Measurements from ENCODE around the gene RNASEH1. TPM values are rescaled to one million over a fixed set of nuclear protein-coding genes. Genes with fewer than 3 reads are reported as not detected.

The RNASEH1 gene
- total and polyA plus RNA-seq, 10 of the 15 experiments (the other 5 are each of a cell fraction or from before 2014, with no cell fraction given) = 18.2 to 68.5 (median 28.2) TPM

GRCh38 chr2:3557639-3558204 lies 411 bp downstream of the RNASEH1 start:
- Histone ChIP-seq H3K4me2 (ENCODE audit: control insufficient read depth, insufficient read depth) (peak overlapping the region; percentile 92), H2AFZ (ENCODE audit: control insufficient read depth, low read depth, low read length) (peak overlapping the region; percentile 61), H3K9me3 (replicated peaks; ENCODE audit: control insufficient read depth, insufficient read depth, low read length) (no peaks in the 10 kb centered on the region), H4K20me1 (ENCODE audit: control insufficient read depth, insufficient read depth) (no peaks in the 10 kb centered on the region), H3K79me2 (ENCODE audit: control insufficient read depth, insufficient read depth, low read length) (peaks cover 31% of the 10 kb centered on the region), H3K9ac (ENCODE audit: control insufficient read depth, insufficient read depth, low read length) (peak overlapping the region; percentile 93), H3K27me3 (replicated peaks in 1 of 2; ENCODE audit: control insufficient read depth in 2 of 2, insufficient read depth in 2 of 2, low read length in 1 of 2) (no peaks in the 10 kb centered on the region), H3K27ac (ENCODE audit: control insufficient read depth, insufficient read depth) (peak overlapping the region; percentile 78), H3K4me1 (ENCODE audit: control insufficient read depth, insufficient read depth, low read length) (peaks cover 3% of the 10 kb centered on the region), H3K4me3 (peak overlapping the region; percentile 78), H3K36me3 (ENCODE audit: control insufficient read depth in 2 of 2, insufficient read depth in 2 of 2, low read length in 1 of 2) (peaks cover 2 to 18% of the 10 kb centered on the region in 2 experiments)
- POLR2A ChIA-PET = interaction anchor here (0.8 to 2.4 kb wide), 9 partner anchors 8 to 181 kb away, joined by 3 to 24 read pairs (median 5); partner anchors contain the start of genes ADI1 and RPS7
- RAD21 ChIA-PET (ENCODE audit: unreplicated experiment) = interaction anchor here (0.8 to 2.0 kb wide), 8 partner anchors 16 to 135 kb away, joined by 3 to 14 read pairs (median 4); no protein-coding TSS in a partner anchor
- 2% methylated on average over 28 of the region's 40 CpGs for WGBS (ENCODE audit: insufficient coverage, insufficient replicate concordance, low lambda C conversion rate, missing lambda C conversion rate)
- FAIRE-seq (no peak), ATAC-seq (peak; percentile 41), DNase-seq (ENCODE audit: low read depth, low spot score) (no peak)
- TSS peak; percentile 81 for BruUV-seq (replicated peaks)
- intact Hi-C loops (cut with micrococcal nuclease; ENCODE audit: unreplicated experiment) (loop anchor here (1.0 kb wide), 4 partner anchors 18 to 180 kb away; partner anchors contain the start of genes ADI1, EIPR1 and RPS7), in situ Hi-C loops (cut with MboI) (loop anchor here (5.0 kb wide), 1 partner anchor 95 kb away; no protein-coding TSS in a partner anchor)
- CTCF ChIA-PET = interaction anchor here (0.9 to 1.9 kb wide), 6 partner anchors 13 to 177 kb away, joined by 3 to 11 read pairs (median 3); no protein-coding TSS in a partner anchor
- SMC1A ChIA-PET (ENCODE audit: uncharacterized antibody, unreplicated experiment) = interaction anchor here (0.9 to 4.3 kb wide), 10 partner anchors 17 to 94 kb away, joined by 3 to 35 read pairs (median 5); partner anchors contain the start of gene RPS7
- TF ChIP-seq, protein P1, sequence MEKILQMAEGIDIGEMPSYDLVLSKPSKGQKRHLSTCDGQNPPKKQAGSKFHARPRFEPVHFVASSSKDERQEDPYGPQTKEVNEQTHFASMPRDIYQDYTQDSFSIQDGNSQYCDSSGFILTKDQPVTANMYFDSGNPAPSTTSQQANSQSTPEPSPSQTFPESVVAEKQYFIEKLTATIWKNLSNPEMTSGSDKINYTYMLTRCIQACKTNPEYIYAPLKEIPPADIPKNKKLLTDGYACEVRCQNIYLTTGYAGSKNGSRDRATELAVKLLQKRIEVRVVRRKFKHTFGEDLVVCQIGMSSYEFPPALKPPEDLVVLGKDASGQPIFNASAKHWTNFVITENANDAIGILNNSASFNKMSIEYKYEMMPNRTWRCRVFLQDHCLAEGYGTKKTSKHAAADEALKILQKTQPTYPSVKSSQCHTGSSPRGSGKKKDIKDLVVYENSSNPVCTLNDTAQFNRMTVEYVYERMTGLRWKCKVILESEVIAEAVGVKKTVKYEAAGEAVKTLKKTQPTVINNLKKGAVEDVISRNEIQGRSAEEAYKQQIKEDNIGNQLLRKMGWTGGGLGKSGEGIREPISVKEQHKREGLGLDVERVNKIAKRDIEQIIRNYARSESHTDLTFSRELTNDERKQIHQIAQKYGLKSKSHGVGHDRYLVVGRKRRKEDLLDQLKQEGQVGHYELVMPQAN (conservative IDR thresholded peaks at IDR 0.05) = peak; percentile 91; the same call in 1 of the 2 replicates
- 0 out of 2 replicates have a peak, but pooled peaks have one; percentile 80 for TF ChIP-seq LARP7 (IDR thresholded peaks at IDR 0.05)
- no peak for TF ChIP-seq EGR1 (IDR thresholded peaks at IDR 0.05; ENCODE audit: borderline replicate concordance in 1 of 2, low read depth in 2 of 2, low read length in 2 of 2)
- TF ChIP-seq, protein P2, sequence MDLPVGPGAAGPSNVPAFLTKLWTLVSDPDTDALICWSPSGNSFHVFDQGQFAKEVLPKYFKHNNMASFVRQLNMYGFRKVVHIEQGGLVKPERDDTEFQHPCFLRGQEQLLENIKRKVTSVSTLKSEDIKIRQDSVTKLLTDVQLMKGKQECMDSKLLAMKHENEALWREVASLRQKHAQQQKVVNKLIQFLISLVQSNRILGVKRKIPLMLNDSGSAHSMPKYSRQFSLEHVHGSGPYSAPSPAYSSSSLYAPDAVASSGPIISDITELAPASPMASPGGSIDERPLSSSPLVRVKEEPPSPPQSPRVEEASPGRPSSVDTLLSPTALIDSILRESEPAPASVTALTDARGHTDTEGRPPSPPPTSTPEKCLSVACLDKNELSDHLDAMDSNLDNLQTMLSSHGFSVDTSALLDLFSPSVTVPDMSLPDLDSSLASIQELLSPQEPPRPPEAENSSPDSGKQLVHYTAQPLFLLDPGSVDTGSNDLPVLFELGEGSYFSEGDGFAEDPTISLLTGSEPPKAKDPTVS (IDR thresholded peaks at IDR 0.05; ENCODE audit: low read depth, low read length) = no peak
- 0 out of 2 replicates have a peak, but pooled peaks have one; percentile 23 for TF ChIP-seq JUND (IDR thresholded peaks at IDR 0.05; ENCODE audit: low read depth, low read length)
- TF ChIP-seq, protein P3, sequence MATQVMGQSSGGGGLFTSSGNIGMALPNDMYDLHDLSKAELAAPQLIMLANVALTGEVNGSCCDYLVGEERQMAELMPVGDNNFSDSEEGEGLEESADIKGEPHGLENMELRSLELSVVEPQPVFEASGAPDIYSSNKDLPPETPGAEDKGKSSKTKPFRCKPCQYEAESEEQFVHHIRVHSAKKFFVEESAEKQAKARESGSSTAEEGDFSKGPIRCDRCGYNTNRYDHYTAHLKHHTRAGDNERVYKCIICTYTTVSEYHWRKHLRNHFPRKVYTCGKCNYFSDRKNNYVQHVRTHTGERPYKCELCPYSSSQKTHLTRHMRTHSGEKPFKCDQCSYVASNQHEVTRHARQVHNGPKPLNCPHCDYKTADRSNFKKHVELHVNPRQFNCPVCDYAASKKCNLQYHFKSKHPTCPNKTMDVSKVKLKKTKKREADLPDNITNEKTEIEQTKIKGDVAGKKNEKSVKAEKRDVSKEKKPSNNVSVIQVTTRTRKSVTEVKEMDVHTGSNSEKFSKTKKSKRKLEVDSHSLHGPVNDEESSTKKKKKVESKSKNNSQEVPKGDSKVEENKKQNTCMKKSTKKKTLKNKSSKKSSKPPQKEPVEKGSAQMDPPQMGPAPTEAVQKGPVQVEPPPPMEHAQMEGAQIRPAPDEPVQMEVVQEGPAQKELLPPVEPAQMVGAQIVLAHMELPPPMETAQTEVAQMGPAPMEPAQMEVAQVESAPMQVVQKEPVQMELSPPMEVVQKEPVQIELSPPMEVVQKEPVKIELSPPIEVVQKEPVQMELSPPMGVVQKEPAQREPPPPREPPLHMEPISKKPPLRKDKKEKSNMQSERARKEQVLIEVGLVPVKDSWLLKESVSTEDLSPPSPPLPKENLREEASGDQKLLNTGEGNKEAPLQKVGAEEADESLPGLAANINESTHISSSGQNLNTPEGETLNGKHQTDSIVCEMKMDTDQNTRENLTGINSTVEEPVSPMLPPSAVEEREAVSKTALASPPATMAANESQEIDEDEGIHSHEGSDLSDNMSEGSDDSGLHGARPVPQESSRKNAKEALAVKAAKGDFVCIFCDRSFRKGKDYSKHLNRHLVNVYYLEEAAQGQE (IDR thresholded peaks at IDR 0.05; ENCODE audit: low read depth, low read length) = no peak
- TF ChIP-seq EED (IDR thresholded peaks at IDR 0.05; ENCODE audit: low read depth) = no peak
- TF ChIP-seq CHD2 (IDR thresholded peaks at IDR 0.05; ENCODE audit: borderline replicate concordance, low read depth, low read length) = no peak
- TF ChIP-seq RELA (IDR thresholded peaks at IDR 0.05; ENCODE audit: borderline replicate concordance, partially characterized antibody) = peak; percentile 38
- TF ChIP-seq GATAD2B (conservative IDR thresholded peaks at IDR 0.05; ENCODE audit: low read depth) = peak; percentile 33
- TF ChIP-seq CREB1 (IDR thresholded peaks at IDR 0.05; ENCODE audit: low read depth) = no peak
- TF ChIP-seq STAT1 (conservative IDR thresholded peaks at IDR 0.05) = 0 out of 2 replicates have a peak, but pooled peaks have one; percentile 21
- no peak for TF ChIP-seq SIX5 (IDR thresholded peaks at IDR 0.05; ENCODE audit: low read depth, low read length, severe bottlenecking)
- no peak for TF ChIP-seq ZNF384 (IDR thresholded peaks at IDR 0.05; ENCODE audit: borderline replicate concordance, low read depth, low read length)
- TF ChIP-seq SMC3 (IDR thresholded peaks at IDR 0.05; ENCODE audit: borderline replicate concordance, low read length) = no peak
- TF ChIP-seq CHD1 (IDR thresholded peaks at IDR 0.05; ENCODE audit: low read depth, low read length) = 0 out of 2 replicates have a peak, but pooled peaks have one; percentile 79
- TF ChIP-seq CREM (IDR thresholded peaks at IDR 0.05; ENCODE audit: low read depth) = no peak
